Measurements from ENCODE around the gene HAUS7. TPM values are rescaled to one million over a fixed set of nuclear protein-coding genes. Genes with fewer than 3 reads are reported as not detected.

Gene HAUS7
- 10 to 100 TPM; 20.7 to 46.8 (median 27.7) TPM for total RNA-seq

GRCh38 chrX:153470411-153471363 lies at the start of gene HAUS7:
HAUS7 (minus strand) TSS chrX:153470576; CDS start chrX:153470557, 19 bp downstream.
- DNase-seq, result peak; percentile 82 to 84
- peak within 1 kb of the TSS in 1 of 3 donors; percentile 31 for H3K27ac ChIP-seq
- intact Hi-C loops (cut with DNase I), result no loop called here
- H3K4me3 ChIP-seq (replicated peaks in 1 of 3), result peak within 1 kb of the TSS; percentile 32 to 39 (median 33)
- TF ChIP-seq POLR2A (IDR thresholded peaks at IDR 0.05), result peak in 1 of 2 donors; percentile 35
- TF ChIP-seq CTCF (IDR thresholded peaks at IDR 0.05), result peak in 4 of 6 experiments; percentile 54 to 58 (median 56)
- H3K4me1 ChIP-seq, result peaks cover 9 to 15% of the 10 kb centered on the region in 2 donors
- H3K9me3 ChIP-seq, result no peaks in the 10 kb centered on the region
- H3K27me3 ChIP-seq, result no peaks in the 10 kb centered on the region
- 22 to 60% methylated on average over 10 to 14 of the region's 70 CpGs for WGBS, 2 donors
- no peaks in the 10 kb centered on the region for H3K36me3 ChIP-seq

DNA sequence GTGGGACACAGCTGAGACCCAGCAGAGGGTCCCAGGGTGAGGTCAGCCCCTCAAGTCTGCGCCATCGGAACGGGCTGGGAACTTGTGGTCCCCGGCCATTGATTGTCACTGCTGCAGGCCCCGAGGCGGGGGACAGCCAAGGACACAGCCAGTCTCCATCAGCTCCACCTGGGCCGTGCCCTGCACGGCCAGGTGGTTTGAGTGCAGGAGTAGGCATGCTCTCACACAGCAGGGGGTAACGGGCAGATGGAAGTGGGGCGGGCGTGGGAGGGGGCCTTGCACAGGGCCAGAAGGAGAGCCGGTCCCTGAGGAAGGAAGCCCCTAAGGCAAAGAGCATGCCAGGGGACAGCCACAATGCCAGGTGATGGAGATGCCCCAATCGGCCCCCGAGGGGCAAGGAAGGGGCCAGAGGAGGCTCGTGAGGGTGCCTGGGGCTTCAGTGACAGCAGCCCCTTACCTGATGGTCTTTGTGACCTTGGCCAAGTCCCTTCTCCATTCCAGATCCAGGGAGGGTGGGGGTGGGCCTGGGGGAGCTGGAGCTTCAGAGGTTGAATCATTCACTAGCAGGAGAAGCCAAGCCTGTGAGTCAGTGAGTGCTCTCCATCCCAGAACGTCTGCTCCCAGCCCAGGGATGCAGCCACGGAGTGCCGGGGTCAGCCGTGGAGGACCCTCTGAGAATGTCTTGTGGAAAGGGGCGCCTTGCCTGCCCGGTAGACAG lies 49.4 kb upstream of the HAUS7 start:
- Histone ChIP-seq H3K4me3 (replicated peaks in 1 of 3) (no peak overlapping the region), H3K27ac (no peak overlapping the region), H3K27me3 (no peaks in the 10 kb centered on the region), H3K4me1 (no peaks in the 10 kb centered on the region), H3K9me3 (no peaks in the 10 kb centered on the region), H3K36me3 (no peaks in the 10 kb centered on the region)
- DNase-seq, result no peak
- WGBS, 2 donors, result 70 to 100% methylated on average over 1 to 4 of the region's 21 CpGs
- TF ChIP-seq CTCF (IDR thresholded peaks at IDR 0.05), result no peak
- no peak for TF ChIP-seq POLR2A (IDR thresholded peaks at IDR 0.05)
- intact Hi-C loops (cut with DNase I), result no loop called here

DNA sequence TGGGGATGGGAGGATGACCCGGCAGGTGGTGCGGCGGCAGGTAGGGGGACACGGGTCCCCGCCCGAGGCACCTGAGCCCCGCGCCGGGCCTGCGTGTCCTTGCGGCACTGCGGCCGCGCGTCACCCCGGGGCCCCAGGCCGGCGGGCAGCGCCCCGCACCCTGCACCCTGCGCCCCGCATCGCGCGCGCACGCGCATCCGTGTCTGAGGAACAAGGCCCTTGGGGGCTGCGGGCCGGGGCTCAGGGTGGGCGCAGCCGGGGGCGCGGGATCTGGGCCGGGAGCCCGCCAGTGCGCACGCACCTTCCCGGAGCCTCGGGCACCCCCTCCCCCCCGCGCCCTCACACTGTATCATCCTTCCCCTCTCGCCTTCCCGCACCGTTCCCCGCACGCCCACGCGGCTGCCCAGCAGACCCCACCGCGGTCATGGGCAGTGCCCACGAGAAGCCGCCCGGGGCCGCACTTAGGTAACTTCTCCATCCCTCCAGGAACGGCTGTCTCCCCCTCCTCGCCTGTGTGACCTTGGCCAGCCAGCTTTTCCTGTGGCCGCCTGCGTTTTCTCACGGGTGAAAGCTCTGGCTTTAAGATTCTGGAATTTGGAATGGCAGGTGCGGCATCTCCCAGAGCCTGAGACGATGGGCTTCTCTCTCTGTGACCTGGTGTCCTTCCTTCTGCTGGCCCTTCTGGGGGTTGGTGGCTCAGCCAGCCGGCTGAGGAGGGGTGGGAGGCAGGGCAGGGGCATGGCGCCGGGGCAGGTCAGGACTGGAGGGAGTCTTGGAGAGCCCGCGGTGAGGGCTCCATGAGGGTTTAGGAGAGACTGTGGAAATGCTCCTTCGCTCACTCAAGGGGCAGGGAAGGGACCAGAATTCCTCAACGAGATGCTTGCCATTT lies 47.8 kb upstream of the HAUS7 start:
- no peak for DNase-seq
- intact Hi-C loops (cut with DNase I), result no loop called here

GRCh38 chrX:153517423-153517822 lies 47.0 kb upstream of the HAUS7 start, which contains the start of gene ATP2B3:
ATP2B3 (plus strand) TSS chrX:153517642; CDS start chrX:153536248, 18,606 bp downstream.
- Histone ChIP-seq H3K36me3 (no peaks in the 10 kb centered on the region), H3K27me3 (no peaks in the 10 kb centered on the region), H3K27ac (no peak within 1 kb of the TSS), H3K9me3 (no peaks in the 10 kb centered on the region), H3K4me1 (no peaks in the 10 kb centered on the region), H3K4me3 (replicated peaks in 1 of 3) (no peak within 1 kb of the TSS)
- TF ChIP-seq CTCF (IDR thresholded peaks at IDR 0.05) (no peak), POLR2A (IDR thresholded peaks at IDR 0.05) (no peak)
- DNase-seq, result no peak
- intact Hi-C loops (cut with DNase I), result no loop called here
- no CpG with 5 or more reads among the region's 50 CpGs for WGBS, 2 donors

More for the DNA sequence above, 47.8 kb upstream of the HAUS7 start:
- Histone ChIP-seq H3K9me3 (no peaks in the 10 kb centered on the region), H3K27me3 (no peaks in the 10 kb centered on the region), H3K27ac (no peak overlapping the region), H3K4me3 (replicated peaks in 1 of 3) (no peak overlapping the region), H3K36me3 (no peaks in the 10 kb centered on the region), H3K4me1 (no peaks in the 10 kb centered on the region)
- WGBS, 2 donors, result no CpG with 5 or more reads among the region's 70 CpGs
- TF ChIP-seq POLR2A (IDR thresholded peaks at IDR 0.05) (no peak), CTCF (IDR thresholded peaks at IDR 0.05) (no peak)

Measured in thyroid gland (tissue), 4 donors.